ENCODE data around the gene UTS2R.

The UTS2R gene

DNA sequence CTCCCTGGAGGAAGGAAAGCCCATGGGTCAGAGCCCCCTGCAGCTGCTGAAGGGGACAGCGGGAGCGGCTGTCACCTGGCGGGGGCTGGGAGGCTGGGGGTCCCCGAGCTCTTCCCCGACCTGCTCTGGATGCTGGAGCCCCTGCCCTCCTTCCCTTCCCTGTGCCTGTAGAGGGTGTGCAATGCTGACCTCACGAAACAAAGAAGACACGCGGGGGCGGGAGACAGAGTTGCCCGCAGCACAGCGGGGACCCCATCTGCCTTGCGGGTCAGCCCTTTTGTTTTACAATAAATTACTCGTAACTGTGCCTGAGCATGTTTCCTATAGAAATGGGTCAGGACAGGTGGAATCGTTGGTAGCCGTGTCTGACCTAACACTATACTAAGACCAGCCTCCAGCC lies 44.3 kb upstream of the UTS2R start:
- peaks cover 31% of the 10 kb centered on the region for H3K27me3 ChIP-seq (ENCODE audit: insufficient read depth, poor library complexity, severe bottlenecking)
- TF ChIP-seq CTCF (IDR thresholded peaks at IDR 0.05; ENCODE audit: insufficient read depth, low read length) = no peak
- TF ChIP-seq, protein P1, sequence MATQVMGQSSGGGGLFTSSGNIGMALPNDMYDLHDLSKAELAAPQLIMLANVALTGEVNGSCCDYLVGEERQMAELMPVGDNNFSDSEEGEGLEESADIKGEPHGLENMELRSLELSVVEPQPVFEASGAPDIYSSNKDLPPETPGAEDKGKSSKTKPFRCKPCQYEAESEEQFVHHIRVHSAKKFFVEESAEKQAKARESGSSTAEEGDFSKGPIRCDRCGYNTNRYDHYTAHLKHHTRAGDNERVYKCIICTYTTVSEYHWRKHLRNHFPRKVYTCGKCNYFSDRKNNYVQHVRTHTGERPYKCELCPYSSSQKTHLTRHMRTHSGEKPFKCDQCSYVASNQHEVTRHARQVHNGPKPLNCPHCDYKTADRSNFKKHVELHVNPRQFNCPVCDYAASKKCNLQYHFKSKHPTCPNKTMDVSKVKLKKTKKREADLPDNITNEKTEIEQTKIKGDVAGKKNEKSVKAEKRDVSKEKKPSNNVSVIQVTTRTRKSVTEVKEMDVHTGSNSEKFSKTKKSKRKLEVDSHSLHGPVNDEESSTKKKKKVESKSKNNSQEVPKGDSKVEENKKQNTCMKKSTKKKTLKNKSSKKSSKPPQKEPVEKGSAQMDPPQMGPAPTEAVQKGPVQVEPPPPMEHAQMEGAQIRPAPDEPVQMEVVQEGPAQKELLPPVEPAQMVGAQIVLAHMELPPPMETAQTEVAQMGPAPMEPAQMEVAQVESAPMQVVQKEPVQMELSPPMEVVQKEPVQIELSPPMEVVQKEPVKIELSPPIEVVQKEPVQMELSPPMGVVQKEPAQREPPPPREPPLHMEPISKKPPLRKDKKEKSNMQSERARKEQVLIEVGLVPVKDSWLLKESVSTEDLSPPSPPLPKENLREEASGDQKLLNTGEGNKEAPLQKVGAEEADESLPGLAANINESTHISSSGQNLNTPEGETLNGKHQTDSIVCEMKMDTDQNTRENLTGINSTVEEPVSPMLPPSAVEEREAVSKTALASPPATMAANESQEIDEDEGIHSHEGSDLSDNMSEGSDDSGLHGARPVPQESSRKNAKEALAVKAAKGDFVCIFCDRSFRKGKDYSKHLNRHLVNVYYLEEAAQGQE (IDR thresholded peaks at IDR 0.05; ENCODE audit: insufficient replicate concordance, low read depth) = no peak
- no peak for TF ChIP-seq GABPA (IDR thresholded peaks at IDR 0.05; ENCODE audit: low read depth)
- no peak for TF ChIP-seq SPI1 (IDR thresholded peaks at IDR 0.05; ENCODE audit: borderline replicate concordance, low read depth)
- no peak for TF ChIP-seq POLR2AphosphoS5 (IDR thresholded peaks at IDR 0.05; ENCODE audit: low read depth)
- H3K4me3 ChIP-seq (replicated peaks; ENCODE audit: insufficient read depth, low read length) = no peak overlapping the region
- no peak for DNase-seq (ENCODE audit: low read depth in 1 of 2, low spot score in 1 of 2)
- no peak overlapping the region for H3K27ac ChIP-seq (replicated peaks)

DNA sequence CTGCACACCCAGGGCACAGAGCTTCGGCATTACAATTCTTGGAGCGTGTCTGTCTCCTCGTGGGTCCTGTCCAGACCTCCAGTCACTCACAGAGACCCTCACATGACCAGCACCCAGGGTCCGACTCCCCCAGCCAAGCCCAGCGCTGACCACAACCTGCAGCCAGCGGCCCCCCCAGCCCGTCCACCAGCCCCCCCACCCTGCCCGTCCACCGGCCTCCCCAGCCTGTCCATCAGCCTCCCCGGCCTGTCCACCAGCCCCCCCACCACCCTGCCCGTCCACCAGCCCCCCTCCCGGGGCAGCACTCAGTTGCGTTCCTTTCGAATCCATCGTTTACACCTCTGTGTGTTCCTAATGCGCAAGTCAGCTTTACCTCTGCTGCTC lies 43.8 kb upstream of the UTS2R start:
- H3K27ac ChIP-seq (replicated peaks) = no peak overlapping the region
- TF ChIP-seq, protein P1 (IDR thresholded peaks at IDR 0.05; ENCODE audit: insufficient replicate concordance, low read depth) = no peak
- DNase-seq (ENCODE audit: low read depth in 1 of 2, low spot score in 1 of 2) = no peak
- peaks cover 31% of the 10 kb centered on the region for H3K27me3 ChIP-seq (ENCODE audit: insufficient read depth, poor library complexity, severe bottlenecking)
- no peak overlapping the region for H3K4me3 ChIP-seq (replicated peaks; ENCODE audit: insufficient read depth, low read length)

DNA sequence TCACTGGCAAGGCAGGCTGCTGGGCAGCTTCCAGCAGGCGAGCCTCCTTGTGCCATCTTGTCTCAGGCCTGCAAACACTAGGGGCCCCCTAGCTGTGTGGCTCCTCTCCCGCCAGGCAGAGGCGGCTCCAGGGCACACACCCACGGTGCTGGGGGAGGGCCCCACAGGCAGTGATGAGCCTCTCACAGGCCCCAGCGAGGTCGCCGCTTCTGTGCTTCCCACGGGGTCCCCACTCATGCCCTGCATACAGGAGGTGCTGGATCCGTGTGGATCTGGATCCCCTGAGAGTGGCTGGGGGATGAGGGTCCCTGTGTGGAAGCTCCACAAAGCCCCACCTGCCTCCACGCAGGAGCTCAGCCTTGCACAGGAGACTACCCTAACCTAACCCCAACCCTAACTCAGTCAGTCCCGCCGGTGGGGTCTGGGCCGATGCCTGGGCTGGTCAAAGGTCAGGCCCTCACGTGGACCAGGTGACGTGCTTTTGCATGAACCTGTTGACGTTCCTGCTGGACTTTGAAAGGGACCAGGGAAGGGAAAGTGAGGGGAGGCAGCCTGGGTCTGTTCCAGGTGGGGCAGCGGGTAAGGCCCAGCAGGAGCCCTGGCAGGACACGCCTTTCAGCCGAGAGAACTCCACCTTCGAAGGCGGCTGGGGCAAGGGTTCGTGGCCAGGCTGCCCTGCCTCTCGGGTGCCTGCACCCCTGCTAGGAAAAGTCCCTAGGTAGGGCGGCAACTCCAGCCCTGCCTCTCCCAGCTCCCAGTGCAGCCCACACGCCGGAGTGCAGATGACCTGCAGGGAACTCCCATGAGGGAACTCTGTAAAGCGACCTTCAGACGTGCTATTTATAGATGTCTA lies 43.2 kb upstream of the UTS2R start:
- H3K4me3 ChIP-seq (replicated peaks; ENCODE audit: insufficient read depth, low read length) = no peak overlapping the region
- H3K27ac ChIP-seq (replicated peaks) = no peak overlapping the region
- no peak for DNase-seq (ENCODE audit: low read depth in 1 of 2, low spot score in 1 of 2)
- H3K27me3 ChIP-seq (ENCODE audit: insufficient read depth, poor library complexity, severe bottlenecking) = peaks cover 35% of the 10 kb centered on the region
- TF ChIP-seq CTCF (IDR thresholded peaks at IDR 0.05; ENCODE audit: insufficient read depth, low read length) (no peak), SPI1 (IDR thresholded peaks at IDR 0.05; ENCODE audit: borderline replicate concordance, low read depth) (no peak)

GRCh38 chr17:82328994-82329507 lies 42.5 kb upstream of the UTS2R start:
- TF ChIP-seq GABPA (IDR thresholded peaks at IDR 0.05; ENCODE audit: low read depth) (no peak), SPI1 (IDR thresholded peaks at IDR 0.05; ENCODE audit: borderline replicate concordance, low read depth) (no peak), POLR2AphosphoS5 (IDR thresholded peaks at IDR 0.05; ENCODE audit: low read depth) (no peak), CTCF (IDR thresholded peaks at IDR 0.05; ENCODE audit: insufficient read depth, low read length) (no peak)
- TF ChIP-seq, protein P1 (IDR thresholded peaks at IDR 0.05; ENCODE audit: insufficient replicate concordance, low read depth) = no peak
- DNase-seq (ENCODE audit: low read depth in 1 of 2, low spot score in 1 of 2) = no peak

More at GRCh38 chr17:82328994-82329507, 42.5 kb upstream of the UTS2R start:
- peaks cover 41% of the 10 kb centered on the region for H3K27me3 ChIP-seq (ENCODE audit: insufficient read depth, poor library complexity, severe bottlenecking)
- no peak overlapping the region for H3K27ac ChIP-seq (replicated peaks)
- H3K4me3 ChIP-seq (replicated peaks; ENCODE audit: insufficient read depth, low read length) = no peak overlapping the region

Data from HL-60 (cell line).